ENCODE data around the gene RBM17.
"Not testable (repeated sequence)": the region's sequence is repeated elsewhere in the genome, so short reads cannot be mapped to it uniquely, and the experiment has no call there.

The RBM17 gene

GRCh38 chr10:6058682-6059475 is 30.0 kb upstream of the RBM17 start:
- DNase-seq, result no peak

GRCh38 chr10:6059506-6059905 is 29.3 kb upstream of the RBM17 start:
- no peak for DNase-seq

GRCh38 chr10:6061056-6061455 is 27.8 kb upstream of the RBM17 start:
- no peak for DNase-seq

GRCh38 chr10:6062101-6062771 is 26.6 kb upstream of the RBM17 start, which contains the start of gene IL2RA:
Gene IL2RA, minus strand, starts transcription at chr10:6062367. Its CDS starts 216 bp downstream, at chr10:6062151.
- DNase-seq, result no peak

GRCh38 chr10:6064119-6064518 is 24.7 kb upstream of the RBM17 start:
- DNase-seq, result no peak

GRCh38 chr10:6064726-6065125 is 24.1 kb upstream of the RBM17 start:
- not testable (repeated sequence) for DNase-seq

GRCh38 chr10:6065406-6065805 is 23.4 kb upstream of the RBM17 start:
- no peak for DNase-seq

GRCh38 chr10:6065835-6066234 is 23.0 kb upstream of the RBM17 start:
- peak; percentile 45 for DNase-seq

GRCh38 chr10:6067457-6067856 is 21.4 kb upstream of the RBM17 start:
- DNase-seq, result no peak

GRCh38 chr10:6068006-6068405 is 20.8 kb upstream of the RBM17 start:
- DNase-seq, result no peak

- peak; percentile 49 for DNase-seq
Measured at GRCh38 chr10:6068422-6068821, 20.4 kb upstream of the RBM17 start.

GRCh38 chr10:6069081-6069931 is 19.5 kb upstream of the RBM17 start:
- no peak for DNase-seq

- DNase-seq, result no peak
Measured at GRCh38 chr10:6070660-6071059, 18.2 kb upstream of the RBM17 start.

GRCh38 chr10:6071181-6072175 is 17.4 kb upstream of the RBM17 start:
- DNase-seq, result no peak

- DNase-seq, result no peak
Measured at GRCh38 chr10:6072215-6072934, 16.5 kb upstream of the RBM17 start.

- DNase-seq, result no peak
Measured at GRCh38 chr10:6074489-6075301, 14.1 kb upstream of the RBM17 start.

GRCh38 chr10:6077071-6077675 is 11.7 kb upstream of the RBM17 start:
- no peak for DNase-seq

GRCh38 chr10:6079044-6079443 is 9.8 kb upstream of the RBM17 start:
- no peak for DNase-seq

GRCh38 chr10:6080417-6080973 is 8.3 kb upstream of the RBM17 start:
- no peak for DNase-seq
